RPMI7951 (cell line): ENCODE measurements around the gene C4orf33. TPM values are rescaled to one million over a fixed set of nuclear protein-coding genes. Genes with fewer than 3 reads are reported as not detected.
"Not testable (repeated sequence)": the region's sequence is repeated elsewhere in the genome, so short reads cannot be mapped to it uniquely, and the experiment has no call there.

Source experiments
- DNase-seq: peaks from one replicate; pipeline ENCODE4 v3.0.0-alpha.2; 2012; ENCODE audit warnings: low read depth
- total RNA-seq: library from RNA; depleted of rRNA; stranded (reverse); fragments of >200 nt; shearing (Covaris generic); gene quantifications from 2 replicates; pipeline ENCODE4 v1.2.3, GENCODE V29; 2014; rRNA removed

C4orf33 gene
- 12.6 and 17.1 TPM in 2 replicates for total RNA-seq

- DNase-seq = peak; percentile 68
These were observed at the start of gene C4orf33 for GRCh38 chr4:129095811-129096454. Gene C4orf33, plus strand, starts transcription at chr4:129096152. Its CDS starts 6,459 bp downstream, at chr4:129102611.

- no peak for DNase-seq
These were observed 36.9 kb upstream of the C4orf33 start for GRCh38 chr4:129059028-129059427.

DNA sequence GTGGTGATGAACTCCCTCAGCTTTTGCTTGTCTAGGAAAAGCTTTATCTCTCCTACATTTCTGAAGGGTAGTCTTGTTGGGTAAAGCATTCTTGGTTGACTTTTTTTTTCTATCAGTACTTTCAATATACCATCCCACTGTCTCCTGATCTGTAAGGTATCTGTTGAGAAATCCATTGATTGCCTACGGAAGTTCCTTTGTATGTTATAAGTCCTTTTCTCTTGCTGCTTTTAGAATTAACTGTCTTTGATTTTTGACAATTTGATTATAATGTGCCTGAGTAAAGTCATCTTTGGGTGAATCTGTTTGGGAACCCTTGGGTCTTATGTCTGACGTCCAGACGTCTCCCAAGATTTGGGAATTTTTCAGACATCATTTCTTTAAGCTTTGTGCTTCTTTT, 33.4 kb upstream of the C4orf33 start:
- DNase-seq = no peak

- no peak for DNase-seq
These were observed 32.3 kb upstream of the C4orf33 start for GRCh38 chr4:129063640-129064039.

GRCh38 chr4:129064717-129065116, 31.2 kb upstream of the C4orf33 start:
- peak; percentile 54 for DNase-seq

GRCh38 chr4:129069537-129069936, 26.4 kb upstream of the C4orf33 start:
- not testable (repeated sequence) for DNase-seq

- DNase-seq = no peak
These were observed 18.6 kb upstream of the C4orf33 start for GRCh38 chr4:129077326-129077725.

DNA sequence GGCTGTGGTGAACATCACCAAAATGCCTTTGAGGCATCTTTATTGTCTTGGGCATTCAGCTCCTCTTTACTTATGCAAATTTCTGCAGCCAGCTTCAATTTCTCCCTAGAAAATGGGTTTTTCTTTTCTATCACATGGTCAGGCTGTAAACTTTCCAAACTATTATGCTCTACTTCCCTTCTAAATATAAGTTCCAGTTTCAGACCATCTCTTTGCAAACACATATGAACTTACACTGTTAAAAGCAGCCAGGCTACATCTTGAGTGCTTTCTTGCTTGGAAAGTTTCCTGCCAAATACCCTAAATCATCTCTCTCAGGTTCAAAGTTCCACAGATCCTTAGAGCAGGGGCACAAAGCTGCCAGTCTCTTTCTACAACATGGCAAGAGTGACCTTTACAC, 15.8 kb upstream of the C4orf33 start:
- no peak for DNase-seq

DNA sequence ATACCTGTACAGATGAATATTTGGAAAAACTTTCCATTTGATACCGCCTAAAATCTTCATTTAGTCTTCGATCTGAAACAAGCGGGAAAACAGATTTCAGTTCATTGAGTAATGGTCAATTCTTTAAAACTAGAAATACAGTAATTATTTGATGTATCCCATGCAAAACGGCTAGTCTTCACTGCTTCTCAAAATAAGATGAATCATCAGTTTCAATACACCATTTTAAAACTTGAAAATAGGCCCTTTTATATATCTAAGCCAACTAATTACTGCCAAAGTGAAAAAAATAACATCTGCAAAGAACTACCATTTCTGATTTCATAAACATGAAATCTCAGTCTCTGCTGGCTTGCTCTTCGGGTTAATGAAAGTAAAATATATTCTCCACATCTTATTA, 13.7 kb upstream of the C4orf33 start:
- DNase-seq = no peak

DNA sequence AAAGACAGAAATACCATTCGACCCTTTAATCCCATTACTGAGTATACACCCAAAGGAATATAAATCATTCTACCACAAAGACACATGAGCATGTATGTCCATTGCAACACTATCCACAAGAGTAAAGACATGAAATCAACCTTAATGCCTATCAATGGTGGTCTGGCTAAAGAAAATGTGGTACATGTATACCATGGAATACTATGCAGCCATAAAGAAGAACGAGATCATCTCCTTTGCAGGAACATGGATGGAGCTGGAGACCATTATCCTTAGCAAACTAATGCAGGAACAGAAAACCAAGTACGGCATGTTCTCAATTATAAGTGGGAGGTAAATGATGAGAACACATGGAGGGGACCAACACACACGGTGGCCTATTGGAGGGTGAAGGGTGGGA, 10.5 kb upstream of the C4orf33 start:
- DNase-seq = no peak

DNA sequence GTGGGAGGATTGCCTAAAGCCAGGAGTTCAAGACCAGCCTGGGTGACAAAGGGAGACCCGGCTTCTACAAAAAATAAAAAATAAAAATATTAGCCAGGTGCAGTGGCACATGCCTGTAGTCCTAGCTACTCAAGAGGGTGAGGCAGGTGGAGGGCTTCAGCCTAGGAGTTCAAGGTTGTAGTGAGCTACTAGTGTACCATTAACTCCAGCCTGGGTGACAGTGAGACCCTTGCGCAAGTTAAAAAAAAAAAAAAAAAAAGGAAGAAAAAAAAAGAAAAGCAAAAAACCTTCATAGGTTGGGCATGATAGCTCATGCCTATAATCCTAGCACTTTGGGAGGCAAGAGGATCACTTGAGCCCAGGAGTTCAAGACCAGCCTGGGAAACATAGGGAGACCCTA, 8.4 kb upstream of the C4orf33 start:
- DNase-seq = no peak

DNA sequence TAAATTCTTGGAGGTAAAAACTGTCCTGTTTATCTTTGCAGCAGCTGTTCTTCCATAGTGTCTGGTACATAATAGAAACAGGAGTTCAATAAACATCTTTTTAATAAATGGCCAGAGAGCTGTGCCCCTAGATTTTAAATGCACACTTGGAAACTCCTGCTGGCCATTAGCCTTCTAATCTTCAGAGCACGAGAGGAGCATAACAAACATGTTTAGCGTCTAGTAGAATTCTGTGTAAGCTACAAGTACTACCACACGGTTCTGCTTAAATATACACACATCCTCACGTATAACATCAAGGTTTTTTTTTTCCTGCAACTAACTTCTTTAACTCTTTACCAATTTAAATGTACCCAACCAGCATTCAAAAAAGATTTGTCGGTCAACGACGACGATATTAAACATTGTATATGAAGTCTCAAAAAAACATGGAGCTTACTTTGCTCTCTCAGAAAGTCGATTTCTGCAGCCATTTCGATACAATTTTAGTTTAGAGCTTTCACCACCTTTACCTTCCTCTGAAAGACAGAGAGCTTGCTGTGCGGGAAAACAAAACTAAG, 3.2 kb upstream of the C4orf33 start:
- DNase-seq = peak; percentile 10

GRCh38 chr4:129093191-129093920, 2.6 kb upstream of the C4orf33 start, which contains the start of gene SCLT1:
Gene SCLT1, minus strand, starts transcription at chr4:129093539. Its CDS starts 436 bp downstream, at chr4:129093103.
- DNase-seq = peak; percentile 97

GRCh38 chr4:129094347-129094746, 1.6 kb upstream of the C4orf33 start:
- DNase-seq = no peak

DNA sequence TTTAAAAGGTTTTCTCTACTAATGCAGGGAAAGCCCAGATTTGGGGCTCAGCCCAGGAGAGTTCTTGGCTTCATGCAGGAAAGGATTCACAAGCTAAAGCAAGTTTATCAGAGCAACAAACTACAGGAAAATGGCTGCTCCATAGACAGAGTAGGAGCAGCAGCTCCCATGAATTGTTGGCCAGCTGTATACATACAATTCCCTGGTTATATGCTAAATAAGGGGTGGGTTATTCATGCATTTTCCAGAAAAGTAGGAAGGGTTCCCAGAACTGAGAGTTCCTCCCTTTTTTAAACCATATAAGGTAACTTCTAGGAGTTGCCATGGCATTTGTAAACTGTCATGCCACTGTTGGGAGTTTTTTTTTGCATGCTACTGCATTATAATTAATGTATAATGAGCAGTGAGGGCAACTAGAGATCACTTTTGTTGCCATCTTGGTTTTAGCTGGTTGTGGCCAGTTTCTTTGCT, 2.6 kb downstream of the C4orf33 start:
- DNase-seq = peak; percentile 4

- no peak for DNase-seq
These were observed 14.2 kb downstream of the C4orf33 start for GRCh38 chr4:129109965-129110824.

GRCh38 chr4:129110931-129111330, 15.0 kb downstream of the C4orf33 start:
- DNase-seq = no peak

- no peak for DNase-seq
These were observed 16.0 kb downstream of the C4orf33 start for GRCh38 chr4:129111919-129112318.

- DNase-seq = no peak
These were observed 17.5 kb downstream of the C4orf33 start for GRCh38 chr4:129113434-129113833.

GRCh38 chr4:129113919-129114318, 18.0 kb downstream of the C4orf33 start:
- DNase-seq = peak; percentile 7

DNA sequence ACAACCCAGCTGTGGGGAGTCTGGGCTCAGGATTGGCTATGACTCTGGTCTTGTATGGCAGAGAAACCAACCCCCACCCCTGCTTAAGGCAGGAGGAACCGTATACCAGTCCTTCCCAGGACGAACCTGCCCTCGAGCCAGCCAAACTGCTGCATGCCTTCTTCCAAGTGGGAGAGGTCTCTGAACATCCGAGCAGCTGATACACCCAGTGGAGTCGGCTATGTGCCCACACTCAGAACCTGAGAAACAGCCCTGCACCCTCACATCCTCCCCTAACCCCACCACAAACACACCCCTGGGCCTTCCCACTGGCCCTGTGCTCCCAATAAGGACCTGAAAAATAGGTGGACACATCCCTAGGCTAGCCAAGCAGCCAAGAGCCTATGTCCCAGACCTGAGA, 21.8 kb downstream of the C4orf33 start:
- DNase-seq = no peak

- DNase-seq = not testable (repeated sequence)
These were observed 30.7 kb downstream of the C4orf33 start for GRCh38 chr4:129126614-129127013.
